GM06990 (cell line): ENCODE data around the gene DENND5B.

Experiments used
- DNase-seq: peaks from one replicate; pipeline ENCODE4 v3.0.0-alpha.2; 2011; ENCODE audit not compliant: insufficient read length; ENCODE audit errors: extremely low read depth
- H3K27me3 ChIP-seq: replicated peaks from 2 replicates; pipeline ENCODE4 v1.6.0; 2011; ENCODE audit warnings: low read length; ENCODE audit not compliant: control insufficient read depth, insufficient read depth
- H3K36me3 ChIP-seq: 2 replicates; pipeline ENCODE4 v1.5.1; 2011; ENCODE audit warnings: low read length; ENCODE audit not compliant: control insufficient read depth, insufficient read depth
- H3K4me3 ChIP-seq: replicated peaks from 2 replicates; pipeline ENCODE4 v1.5.1; 2011; ENCODE audit warnings: low read depth, mild to moderate bottlenecking, control low read depth, low read length
- TF ChIP-seq, protein P1 (sequence below): IDR thresholded peaks from 2 replicates; pipeline ENCODE4 v1.5.1; 2011; ENCODE audit warnings: low read length, control low read depth, mild to moderate bottlenecking, inconsistent platforms; ENCODE audit not compliant: insufficient read depth, poor library complexity, severe bottlenecking

DENND5B gene

DNA sequence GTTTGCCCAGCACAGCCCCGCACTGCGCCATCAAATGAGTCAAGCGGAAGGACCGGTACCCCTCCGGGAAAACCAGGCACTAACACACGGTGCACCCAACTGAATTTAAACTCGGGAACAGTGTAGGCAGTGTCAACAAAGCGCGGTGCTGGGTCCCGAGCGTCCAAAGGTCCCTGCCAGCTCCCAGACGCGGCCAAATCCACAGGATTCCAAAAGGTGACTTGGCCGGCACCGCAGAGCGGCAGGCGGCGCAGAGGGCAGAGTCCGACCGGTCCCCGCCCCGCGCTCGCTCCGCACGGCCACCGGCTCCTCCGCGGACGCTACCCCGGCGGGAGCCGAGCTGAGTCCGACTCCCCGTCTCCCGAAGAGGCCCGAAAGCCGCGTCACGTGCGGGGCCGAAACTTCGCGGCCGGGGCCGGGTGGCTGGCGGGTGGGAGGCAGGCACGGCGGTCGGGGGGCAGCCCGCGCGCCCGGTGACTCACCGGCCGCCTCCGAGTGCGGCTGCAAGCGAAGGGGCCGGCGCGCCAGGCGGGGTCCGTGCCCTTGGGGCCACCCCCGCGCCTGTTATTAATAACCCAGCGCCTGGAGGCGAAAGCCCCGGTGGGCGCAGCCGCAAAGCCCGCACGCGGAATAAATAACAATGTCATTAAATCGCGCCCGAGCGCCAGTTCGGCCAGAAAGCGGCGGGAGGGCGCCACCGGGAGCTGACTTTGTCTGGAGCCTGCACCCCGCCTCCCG is 863 bp downstream of the DENND5B start:
- H3K4me3 ChIP-seq = peak overlapping the region; percentile 87
- H3K36me3 ChIP-seq = no peaks in the 10 kb centered on the region
- no peaks in the 10 kb centered on the region for H3K27me3 ChIP-seq
- DNase-seq = peak; percentile 82
- TF ChIP-seq, protein P1, sequence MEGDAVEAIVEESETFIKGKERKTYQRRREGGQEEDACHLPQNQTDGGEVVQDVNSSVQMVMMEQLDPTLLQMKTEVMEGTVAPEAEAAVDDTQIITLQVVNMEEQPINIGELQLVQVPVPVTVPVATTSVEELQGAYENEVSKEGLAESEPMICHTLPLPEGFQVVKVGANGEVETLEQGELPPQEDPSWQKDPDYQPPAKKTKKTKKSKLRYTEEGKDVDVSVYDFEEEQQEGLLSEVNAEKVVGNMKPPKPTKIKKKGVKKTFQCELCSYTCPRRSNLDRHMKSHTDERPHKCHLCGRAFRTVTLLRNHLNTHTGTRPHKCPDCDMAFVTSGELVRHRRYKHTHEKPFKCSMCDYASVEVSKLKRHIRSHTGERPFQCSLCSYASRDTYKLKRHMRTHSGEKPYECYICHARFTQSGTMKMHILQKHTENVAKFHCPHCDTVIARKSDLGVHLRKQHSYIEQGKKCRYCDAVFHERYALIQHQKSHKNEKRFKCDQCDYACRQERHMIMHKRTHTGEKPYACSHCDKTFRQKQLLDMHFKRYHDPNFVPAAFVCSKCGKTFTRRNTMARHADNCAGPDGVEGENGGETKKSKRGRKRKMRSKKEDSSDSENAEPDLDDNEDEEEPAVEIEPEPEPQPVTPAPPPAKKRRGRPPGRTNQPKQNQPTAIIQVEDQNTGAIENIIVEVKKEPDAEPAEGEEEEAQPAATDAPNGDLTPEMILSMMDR = peak; percentile 24

GRCh38 chr12:31589598-31589903 is 1.4 kb downstream of the DENND5B start:
- H3K4me3 ChIP-seq = peak overlapping the region; percentile 87
- no peak for DNase-seq
- TF ChIP-seq, protein P1 = no peak
- no peaks in the 10 kb centered on the region for H3K27me3 ChIP-seq
- H3K36me3 ChIP-seq = no peaks in the 10 kb centered on the region

DNA sequence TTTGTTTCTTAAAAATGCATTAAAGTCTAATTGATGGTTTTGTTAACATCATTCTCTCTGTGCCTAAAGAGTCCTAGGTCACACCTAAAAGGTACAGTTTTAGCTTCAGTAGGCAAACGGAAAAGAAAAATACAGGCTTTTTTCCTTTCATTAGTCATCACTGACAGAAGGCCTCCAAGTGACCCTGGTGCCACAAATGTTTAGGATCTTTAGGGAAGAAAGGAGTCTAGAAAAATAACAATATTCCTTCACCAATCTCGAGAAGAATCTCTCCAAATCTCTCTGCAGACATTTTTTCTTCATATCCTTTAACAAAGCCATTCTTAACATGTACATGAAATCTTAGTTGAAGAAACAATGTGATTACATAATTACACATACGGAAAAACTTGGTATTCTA is 2.0 kb downstream of the DENND5B start:
- no peaks in the 10 kb centered on the region for H3K36me3 ChIP-seq
- DNase-seq = no peak
- H3K27me3 ChIP-seq = no peaks in the 10 kb centered on the region
- TF ChIP-seq, protein P1 = no peak
- H3K4me3 ChIP-seq = peak overlapping the region; percentile 87

DNA sequence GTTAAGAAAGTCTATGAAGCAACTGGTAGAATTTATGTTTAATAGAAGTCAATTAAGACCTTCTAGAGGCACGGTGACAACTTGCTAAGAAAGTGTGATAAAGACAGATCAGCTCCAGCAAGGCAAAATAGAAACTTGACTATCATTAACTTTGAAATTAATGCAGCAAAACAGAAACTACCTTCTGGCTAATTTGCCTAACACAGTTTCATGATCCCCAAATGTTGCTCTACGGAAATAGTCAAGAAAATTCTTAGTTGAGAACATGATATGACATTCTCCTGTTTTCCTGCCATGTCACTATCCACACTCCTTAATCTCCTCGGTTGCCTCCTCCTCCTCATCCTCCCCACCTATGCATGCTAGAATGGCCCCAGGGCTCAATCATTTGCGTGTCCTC is 4.2 kb downstream of the DENND5B start:
- TF ChIP-seq, protein P1 = no peak
- DNase-seq = peak; percentile 42
- no peaks in the 10 kb centered on the region for H3K27me3 ChIP-seq
- H3K36me3 ChIP-seq = no peaks in the 10 kb centered on the region
- peak overlapping the region; percentile 55 for H3K4me3 ChIP-seq

DNA sequence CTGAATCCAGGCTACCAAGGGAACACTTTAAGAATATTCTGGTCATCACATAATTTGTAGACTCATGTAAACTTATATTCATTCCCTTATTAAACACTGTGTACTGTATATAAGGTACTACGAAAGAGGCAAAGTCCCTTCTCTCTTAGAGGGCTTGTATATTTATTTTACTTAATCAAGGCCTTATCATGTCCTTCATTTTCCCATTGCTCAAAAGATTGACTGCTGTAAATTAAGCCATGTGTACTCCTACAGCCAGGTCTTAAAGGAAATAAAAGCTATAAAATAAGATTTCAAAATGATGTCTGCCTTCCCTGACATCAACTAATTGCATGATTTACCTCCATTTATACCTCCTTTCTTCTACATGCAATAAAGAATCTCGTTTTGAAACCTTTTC is 5.0 kb downstream of the DENND5B start:
- TF ChIP-seq, protein P1 = no peak
- Histone ChIP-seq H3K4me3 (no peak overlapping the region), H3K27me3 (no peaks in the 10 kb centered on the region), H3K36me3 (no peaks in the 10 kb centered on the region)
- DNase-seq = no peak

DNA sequence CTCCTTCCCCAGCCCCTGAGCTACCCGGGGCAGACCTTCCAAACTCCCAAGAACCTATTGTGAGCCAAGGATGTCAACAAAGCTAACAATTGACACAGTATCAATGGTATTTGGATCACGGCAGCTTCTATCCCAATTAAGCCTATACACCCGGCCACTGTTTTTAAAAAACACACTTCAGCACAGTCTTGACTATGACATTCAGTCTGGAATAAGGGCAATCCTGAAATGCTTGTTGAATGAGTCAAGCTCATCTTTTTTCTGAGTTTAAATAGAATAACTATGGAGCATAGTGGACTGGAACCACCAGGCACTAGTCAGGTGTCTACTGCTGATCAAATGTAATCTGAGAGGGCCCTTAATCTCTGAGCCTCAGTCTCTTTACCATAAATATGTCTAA is 5.7 kb downstream of the DENND5B start:
- TF ChIP-seq, protein P1 = no peak
- DNase-seq = no peak
- Histone ChIP-seq H3K27me3 (no peaks in the 10 kb centered on the region), H3K36me3 (no peaks in the 10 kb centered on the region), H3K4me3 (no peak overlapping the region)
